Right atrium auricular region (tissue), 2 donors: ENCODE measurements around the gene SPAG4. TPM values are rescaled to one million over a fixed set of nuclear protein-coding genes. Genes with fewer than 3 reads are reported as not detected.

Experiments
- DNase-seq: peaks from one replicate; pipeline ENCODE4 v3.0.0-alpha.2; 2019; ENCODE audit warnings: low spot score
- H3K27ac ChIP-seq, 2 donors: fragments of 200-600 bp; sonication (generic); 1 replicate in 1 of 2; 2 replicates in 1 of 2; pipeline ENCODE4 v1.5.1; 2016 to 2019
- H3K27me3 ChIP-seq, 2 donors: fragments of 200-600 bp; sonication (generic); one replicate each; pipeline versions ENCODE4 v1.5.1 to v1.6.0; 2017 to 2019
- H3K36me3 ChIP-seq: fragments of 200-600 bp; sonication (generic); one replicate; pipeline ENCODE4 v1.5.1; 2016
- H3K4me1 ChIP-seq, 2 donors: fragments of 200-600 bp; sonication (generic); one replicate each; pipeline versions ENCODE4 v1.5.1 to v1.6.0; 2017 to 2019
- H3K4me3 ChIP-seq, 2 donors: fragments of 200-600 bp; sonication (generic); 1 replicate in 1 of 2; 2 replicates in 1 of 2; pipeline ENCODE4 v1.5.1; 2017 to 2019; ENCODE audit warnings: mild to moderate bottlenecking in 1 of 2, moderate library complexity in 1 of 2
- H3K9me3 ChIP-seq, 2 donors: fragments of 200-600 bp; sonication (generic); one replicate each; pipeline ENCODE4 v1.5.1; 2019
- CTCF ChIP-seq, 2 donors: fragments of 200-600 bp; sonication (generic); IDR thresholded peaks; one replicate each; pipeline ENCODE4 v1.5.1; 2019; ENCODE audit warnings: antibody characterized with exemption in 2 of 2
- total RNA-seq, 2 donors: library from RNA; depleted of rRNA; stranded (reverse); fragments of >200 nt; gene quantifications; one replicate each; pipeline ENCODE4 v1.1.0, GENCODE V29; 2016

The SPAG4 gene
- total RNA-seq, 2 donors from 2014 or later, result 4.6 to 5.5 TPM

GRCh38 chr20:35636095-35636494 lies 20.5 kb downstream of the SPAG4 start:
- DNase-seq, result no peak
- no peaks in the 10 kb centered on the region for H3K27me3 ChIP-seq
- H3K4me3 ChIP-seq, result no peak overlapping the region
- no peak overlapping the region for H3K27ac ChIP-seq
- H3K9me3 ChIP-seq, result no peaks in the 10 kb centered on the region
- peaks cover 0 to 24% of the 10 kb centered on the region in 2 donors for H3K4me1 ChIP-seq
- H3K36me3 ChIP-seq, result peaks cover 15% of the 10 kb centered on the region
- TF ChIP-seq CTCF (IDR thresholded peaks at IDR 0.05), result no peak

- peaks cover 3% of the 10 kb centered on the region for H3K36me3 ChIP-seq
- peaks cover 0 to 24% of the 10 kb centered on the region in 2 donors for H3K4me1 ChIP-seq
- no peak for DNase-seq
Measured at GRCh38 chr20:35637276-35637675, 21.6 kb downstream of the SPAG4 start.

GRCh38 chr20:35638751-35639150 lies 23.1 kb downstream of the SPAG4 start:
- Histone ChIP-seq H3K4me1 (peaks cover 0 to 24% of the 10 kb centered on the region in 2 donors), H3K36me3 (no peaks in the 10 kb centered on the region), H3K4me3 (no peak overlapping the region), H3K9me3 (no peaks in the 10 kb centered on the region), H3K27ac (no peak overlapping the region), H3K27me3 (no peaks in the 10 kb centered on the region)
- no peak for TF ChIP-seq CTCF (IDR thresholded peaks at IDR 0.05)
- no peak for DNase-seq

More at GRCh38 chr20:35637276-35637675, 21.6 kb downstream of the SPAG4 start:
- Histone ChIP-seq H3K27ac (no peak overlapping the region), H3K9me3 (no peaks in the 10 kb centered on the region), H3K4me3 (no peak overlapping the region), H3K27me3 (no peaks in the 10 kb centered on the region)
- TF ChIP-seq CTCF (IDR thresholded peaks at IDR 0.05), result no peak

GRCh38 chr20:35640724-35641123 lies 25.1 kb downstream of the SPAG4 start:
- Histone ChIP-seq H3K4me3 (no peak overlapping the region), H3K27ac (no peak overlapping the region), H3K9me3 (no peaks in the 10 kb centered on the region), H3K27me3 (no peaks in the 10 kb centered on the region), H3K4me1 (peaks cover 0 to 18% of the 10 kb centered on the region in 2 donors), H3K36me3 (no peaks in the 10 kb centered on the region)
- TF ChIP-seq CTCF (IDR thresholded peaks at IDR 0.05), result no peak
- DNase-seq, result no peak

GRCh38 chr20:35641743-35642142 lies 26.1 kb downstream of the SPAG4 start:
- Histone ChIP-seq H3K9me3 (no peaks in the 10 kb centered on the region), H3K36me3 (no peaks in the 10 kb centered on the region), H3K4me3 (no peak overlapping the region), H3K27me3 (no peaks in the 10 kb centered on the region), H3K27ac (no peak overlapping the region), H3K4me1 (peaks cover 0 to 11% of the 10 kb centered on the region in 2 donors)
- TF ChIP-seq CTCF (IDR thresholded peaks at IDR 0.05), result no peak
- DNase-seq, result no peak

GRCh38 chr20:35643045-35643444 lies 27.4 kb downstream of the SPAG4 start:
- no peaks in the 10 kb centered on the region for H3K27me3 ChIP-seq
- H3K27ac ChIP-seq, result no peak overlapping the region
- H3K4me3 ChIP-seq, result no peak overlapping the region
- no peaks in the 10 kb centered on the region for H3K9me3 ChIP-seq
- no peaks in the 10 kb centered on the region for H3K36me3 ChIP-seq
- no peak for TF ChIP-seq CTCF (IDR thresholded peaks at IDR 0.05)
- H3K4me1 ChIP-seq, result peaks cover 0 to 5% of the 10 kb centered on the region in 2 donors
- no peak for DNase-seq
